Activated CD4-positive, alpha-beta T cell treated with anti-CD3 and anti-CD28 coated beads for 36 hours (primary cell): ENCODE measurements around the gene CDH23. TPM values are rescaled to one million over a fixed set of nuclear protein-coding genes. Genes with fewer than 3 reads are reported as not detected.

Experiments
- ATAC-seq: fragments of 200-7000 bp; cut with Tn5 transposase; one replicate; pipeline ENCODE4 v1.10.0; 2021; ENCODE audit warnings: mild to moderate bottlenecking, moderate library complexity
- CTCF ChIA-PET: fragments of 350-600 bp; sonication (Branson Sonifier 250); formaldehyde crosslinking; loops from one replicate; lab custom pipeline; 2021; ENCODE audit warnings: antibody characterized with exemption; lab: Charles Lee
- POLR2A ChIA-PET: fragments of 350-600 bp; sonication (Branson Sonifier 250); formaldehyde crosslinking; loops from one replicate; lab custom pipeline; 2021; ENCODE audit warnings: antibody characterized with exemption, inconsistent platforms; lab: Charles Lee
- DNase-seq: peaks from one replicate; pipeline ENCODE4 v3.0.0-alpha.2; 2020
- H3K27ac Mint-ChIP-seq: one replicate; pipeline ENCODE4 v1.8.0; 2021; ENCODE audit warnings: mixed read lengths
- H3K27me3 Mint-ChIP-seq: one replicate; pipeline ENCODE4 v1.8.0; 2021; ENCODE audit warnings: mixed read lengths
- H3K36me3 Mint-ChIP-seq: one replicate; pipeline ENCODE4 v1.8.0; 2021; ENCODE audit warnings: low read depth, mixed read lengths
- H3K4me1 Mint-ChIP-seq: one replicate; pipeline ENCODE4 v1.8.0; 2021; ENCODE audit warnings: mixed read lengths
- H3K4me3 Mint-ChIP-seq: one replicate; pipeline ENCODE4 v1.8.0; 2021; ENCODE audit warnings: mild to moderate bottlenecking, moderate library complexity, mixed read lengths
- H3K9me3 Mint-ChIP-seq: one replicate; pipeline ENCODE4 v1.8.0; 2021; ENCODE audit warnings: low read depth, mixed read lengths
- intact Hi-C, 2 experiments: fragments of 100-400 bp; cut with DNase I in 1 of 2; cut with micrococcal nuclease in 1 of 2; formaldehyde crosslinking; loops; one replicate each; pipeline versions ENCODE4 v1.14.2 to v1.15.1; 2022 to 2024; cut with DNase I, micrococcal nuclease
- total RNA-seq, 2 experiments: library from RNA; stranded (reverse); gene quantifications; one replicate each; pipeline ENCODE4 v1.2.3, GENCODE V29; 2021

The CDH23 gene
- total RNA-seq, 2 experiments from 2014 or later = 1.5 to 1.6 TPM

DNA sequence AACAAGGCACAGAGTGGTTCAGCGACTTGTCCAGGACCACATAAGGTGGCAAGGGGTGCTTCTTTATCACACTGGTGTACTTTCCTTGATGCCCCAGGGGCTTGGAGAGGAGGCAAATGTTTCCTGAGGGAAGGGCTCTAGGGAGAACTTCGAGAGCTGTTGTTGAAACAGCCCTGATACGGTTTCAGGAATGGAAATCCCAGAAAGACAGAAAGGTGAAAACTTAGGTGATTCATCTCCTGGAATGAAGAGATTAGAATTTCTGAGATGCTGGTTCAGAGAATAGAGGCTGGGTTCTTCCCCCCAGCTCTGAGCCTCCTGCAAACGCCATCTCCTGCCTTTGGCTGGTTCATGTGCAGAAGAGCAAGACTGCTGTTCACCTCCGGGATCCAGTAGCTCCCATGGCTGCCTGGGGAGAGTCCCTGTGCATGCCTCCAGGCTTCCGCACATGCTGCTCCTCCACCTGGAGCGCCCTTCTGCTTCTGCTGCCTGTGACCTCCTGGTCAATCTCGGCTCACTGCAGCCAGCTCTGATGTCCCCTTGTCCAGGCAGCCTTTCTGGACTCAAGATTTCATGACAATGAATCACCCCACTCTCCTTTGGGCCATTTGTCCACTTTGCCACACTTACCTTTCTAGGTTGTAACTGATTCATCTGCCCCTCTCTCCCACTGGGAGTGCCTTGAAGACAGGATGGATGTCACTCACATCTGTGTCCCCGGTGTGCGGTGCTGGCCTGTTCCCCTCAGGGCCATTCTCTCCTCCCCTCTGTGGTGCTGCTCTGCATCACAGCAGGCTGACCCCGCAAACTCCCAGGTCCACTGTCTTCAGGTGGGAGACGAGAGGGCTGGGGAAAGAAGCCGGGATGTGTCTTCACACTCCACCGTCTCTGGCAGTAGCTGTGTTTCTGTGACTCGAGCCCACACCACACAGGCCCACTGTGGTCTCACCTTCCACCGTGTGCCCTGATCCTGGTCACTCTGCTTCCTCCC, 3.6 kb upstream of the CDH23 start:
- Mint-ChIP-seq H3K27me3 (peaks cover 29% of the 10 kb centered on the region), H3K27ac (no peak overlapping the region), H3K9me3 (no peaks in the 10 kb centered on the region), H3K4me3 (no peak overlapping the region), H3K36me3 (no peaks in the 10 kb centered on the region), H3K4me1 (peaks cover 7% of the 10 kb centered on the region)
- intact Hi-C loops = no loop called here
- ATAC-seq (no peak), DNase-seq (no peak)
- POLR2A ChIA-PET = no interaction called here
- CTCF ChIA-PET = interaction anchor here (0.7 to 2.0 kb wide), 3 partner anchors 9 to 119 kb away, joined by 3 to 8 read pairs (median 4); no protein-coding TSS in a partner anchor

DNA sequence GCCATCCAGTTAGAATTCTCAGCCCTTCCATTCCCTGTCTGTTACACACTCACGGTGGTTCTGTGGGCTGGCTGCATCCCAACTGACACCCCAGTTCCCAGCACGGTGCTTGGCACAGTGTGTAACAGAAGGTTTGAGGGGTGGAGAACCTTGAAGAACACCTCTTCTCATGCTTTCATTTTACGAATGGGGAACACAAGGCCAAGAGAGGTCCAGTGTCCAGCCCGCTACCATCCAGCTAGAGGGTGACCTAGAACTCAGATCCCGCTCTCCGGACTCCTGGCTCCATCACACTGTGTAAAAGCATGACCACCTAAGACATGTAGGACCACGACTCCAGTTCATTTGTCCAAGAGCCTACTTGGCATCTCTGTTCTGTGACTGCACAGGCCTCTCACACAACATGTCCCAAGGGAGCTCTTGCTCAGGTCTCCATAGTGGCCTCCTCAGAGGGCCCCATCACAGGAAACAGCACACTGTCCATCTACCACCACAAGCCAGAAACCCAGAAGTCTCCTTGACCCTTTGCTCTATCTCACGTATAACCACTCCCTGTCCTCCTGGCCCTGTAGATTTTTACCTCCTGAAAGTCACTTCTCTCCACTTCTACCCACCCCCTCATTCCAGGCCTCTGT, 2.8 kb upstream of the CDH23 start:
- H3K4me1 Mint-ChIP-seq = peaks cover 8% of the 10 kb centered on the region
- ATAC-seq (no peak), DNase-seq (no peak)
- no peaks in the 10 kb centered on the region for H3K36me3 Mint-ChIP-seq
- ChIA-PET CTCF (interaction anchor here (0.7 kb wide), 1 partner anchor 10 kb away, joined by 4 read pairs; no protein-coding TSS in a partner anchor), POLR2A (no interaction called here)
- no peak overlapping the region for H3K27ac Mint-ChIP-seq
- H3K9me3 Mint-ChIP-seq = no peaks in the 10 kb centered on the region
- H3K4me3 Mint-ChIP-seq = no peak overlapping the region
- intact Hi-C loops = no loop called here
- peaks cover 38% of the 10 kb centered on the region for H3K27me3 Mint-ChIP-seq

DNA sequence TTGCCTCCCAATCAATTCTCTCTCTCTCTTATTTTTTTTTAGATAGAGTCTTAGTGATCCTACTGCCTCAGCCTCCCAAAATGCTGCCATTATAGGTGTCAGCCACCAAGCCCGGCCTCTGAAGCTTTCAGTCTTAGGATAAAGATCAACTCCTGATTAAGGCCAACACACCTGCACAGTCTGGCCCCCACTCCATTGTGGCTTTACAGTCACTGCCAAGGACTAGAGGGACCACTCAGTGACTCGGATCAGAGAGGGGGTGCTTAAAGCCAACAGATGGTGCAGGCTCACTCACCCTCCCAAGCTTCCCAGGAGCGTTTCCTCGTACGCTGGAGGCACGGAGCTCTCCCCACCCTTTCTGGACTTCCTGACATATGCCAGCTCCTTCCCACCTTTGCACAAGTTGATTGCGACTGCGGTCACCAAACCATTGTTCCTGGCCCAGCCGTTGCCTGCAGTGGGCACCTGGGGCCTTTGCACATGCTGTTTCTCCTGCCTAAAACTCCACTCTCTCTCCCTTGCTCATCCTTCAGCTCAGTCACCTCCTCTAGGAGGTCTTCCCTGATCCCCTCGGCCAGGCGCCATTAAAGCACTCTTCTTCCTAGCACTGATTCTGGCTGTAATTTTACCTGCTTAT, 1.7 kb upstream of the CDH23 start:
- H3K36me3 Mint-ChIP-seq = no peaks in the 10 kb centered on the region
- H3K27ac Mint-ChIP-seq = no peak overlapping the region
- peaks cover 8% of the 10 kb centered on the region for H3K4me1 Mint-ChIP-seq
- no peaks in the 10 kb centered on the region for H3K9me3 Mint-ChIP-seq
- ATAC-seq = no peak
- intact Hi-C loops = loop anchor here in 1 of 2 experiments (5.0 kb wide), 3 partner anchors 177 to 417 kb away; no protein-coding TSS in a partner anchor
- DNase-seq = no peak
- H3K4me3 Mint-ChIP-seq = no peak overlapping the region
- ChIA-PET POLR2A (no interaction called here), CTCF (interaction anchor here (0.7 to 4.5 kb wide), 10 partner anchors 10 to 448 kb away, joined by 3 to 37 read pairs (median 4); no protein-coding TSS in a partner anchor)
- peaks cover 47% of the 10 kb centered on the region for H3K27me3 Mint-ChIP-seq

DNA sequence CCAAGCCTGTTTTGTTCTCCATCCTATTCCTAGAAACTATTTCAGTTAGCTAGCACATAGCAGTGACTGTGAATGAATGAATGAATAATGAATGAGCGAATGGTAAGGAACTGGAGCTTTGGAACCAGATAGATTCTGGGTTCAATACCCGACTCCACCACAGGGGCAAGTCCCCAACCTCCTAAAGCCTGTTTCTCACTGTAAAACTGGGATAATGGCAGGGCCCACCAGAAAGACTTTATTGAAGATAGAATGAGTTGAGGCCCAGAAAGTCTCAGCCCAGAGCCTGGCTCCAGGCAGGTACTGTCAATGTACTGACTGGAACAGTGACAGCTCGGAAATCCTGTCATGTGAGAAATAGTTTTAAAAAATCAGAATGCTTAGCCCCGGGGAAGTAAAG, 1.1 kb upstream of the CDH23 start:
- peaks cover 51% of the 10 kb centered on the region for H3K27me3 Mint-ChIP-seq
- intact Hi-C loops = loop anchor here (1.0 to 5.0 kb wide), 6 partner anchors 175 to 417 kb away; no protein-coding TSS in a partner anchor
- ChIA-PET POLR2A (no interaction called here), CTCF (interaction anchor here (0.7 to 4.5 kb wide), 12 partner anchors 11 to 447 kb away, joined by 3 to 37 read pairs (median 4); no protein-coding TSS in a partner anchor)
- no peak overlapping the region for H3K27ac Mint-ChIP-seq
- H3K36me3 Mint-ChIP-seq = no peaks in the 10 kb centered on the region
- DNase-seq (no peak), ATAC-seq (no peak)
- H3K4me3 Mint-ChIP-seq = no peak overlapping the region
- no peaks in the 10 kb centered on the region for H3K9me3 Mint-ChIP-seq
- H3K4me1 Mint-ChIP-seq = peaks cover 8% of the 10 kb centered on the region

DNA sequence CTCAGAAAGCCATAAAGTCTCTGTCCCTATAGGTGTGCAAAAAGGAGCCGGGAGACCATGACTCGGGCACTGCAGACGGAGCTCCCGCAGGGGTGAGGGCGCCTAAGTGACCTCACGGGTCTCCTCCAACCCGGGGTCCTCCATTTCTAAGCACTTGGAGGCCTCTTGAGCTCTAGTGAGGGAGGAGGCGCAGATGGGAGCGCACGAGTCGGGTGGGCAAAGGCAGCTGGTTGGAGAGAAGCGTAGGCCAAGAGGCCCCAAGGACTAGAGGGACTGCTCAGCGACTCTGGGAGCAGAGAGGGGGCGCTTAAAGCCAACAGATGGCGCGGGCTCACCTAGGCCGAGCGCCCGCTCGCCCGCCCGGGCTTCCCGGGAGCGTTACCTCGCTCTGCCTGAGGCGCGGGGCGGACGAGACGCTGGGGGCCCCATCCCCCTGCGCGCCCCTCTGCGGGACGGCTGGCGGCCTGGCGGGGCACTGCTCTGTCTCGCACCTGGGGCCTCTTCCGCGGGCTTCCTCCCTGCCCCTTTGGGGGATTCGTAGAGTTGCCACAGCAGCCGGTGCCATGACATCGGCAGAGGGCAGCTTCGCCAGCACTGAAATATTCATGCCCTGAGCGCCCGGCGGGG, 523 bp upstream of the CDH23 start:
- no peaks in the 10 kb centered on the region for H3K36me3 Mint-ChIP-seq
- CTCF ChIA-PET = interaction anchor here (0.6 to 4.5 kb wide), 14 partner anchors 12 to 1378 kb away, joined by 3 to 37 read pairs (median 3); no protein-coding TSS in a partner anchor
- intact Hi-C loops = loop anchor here (1.0 to 5.0 kb wide), 6 partner anchors 174 to 416 kb away; no protein-coding TSS in a partner anchor
- peak; percentile 67 for DNase-seq
- peak; percentile 88 for ATAC-seq
- POLR2A ChIA-PET = no interaction called here
- H3K27me3 Mint-ChIP-seq = peaks cover 51% of the 10 kb centered on the region
- H3K4me1 Mint-ChIP-seq = peaks cover 8% of the 10 kb centered on the region
- no peaks in the 10 kb centered on the region for H3K9me3 Mint-ChIP-seq
- H3K27ac Mint-ChIP-seq = no peak overlapping the region
- H3K4me3 Mint-ChIP-seq = no peak overlapping the region

DNA sequence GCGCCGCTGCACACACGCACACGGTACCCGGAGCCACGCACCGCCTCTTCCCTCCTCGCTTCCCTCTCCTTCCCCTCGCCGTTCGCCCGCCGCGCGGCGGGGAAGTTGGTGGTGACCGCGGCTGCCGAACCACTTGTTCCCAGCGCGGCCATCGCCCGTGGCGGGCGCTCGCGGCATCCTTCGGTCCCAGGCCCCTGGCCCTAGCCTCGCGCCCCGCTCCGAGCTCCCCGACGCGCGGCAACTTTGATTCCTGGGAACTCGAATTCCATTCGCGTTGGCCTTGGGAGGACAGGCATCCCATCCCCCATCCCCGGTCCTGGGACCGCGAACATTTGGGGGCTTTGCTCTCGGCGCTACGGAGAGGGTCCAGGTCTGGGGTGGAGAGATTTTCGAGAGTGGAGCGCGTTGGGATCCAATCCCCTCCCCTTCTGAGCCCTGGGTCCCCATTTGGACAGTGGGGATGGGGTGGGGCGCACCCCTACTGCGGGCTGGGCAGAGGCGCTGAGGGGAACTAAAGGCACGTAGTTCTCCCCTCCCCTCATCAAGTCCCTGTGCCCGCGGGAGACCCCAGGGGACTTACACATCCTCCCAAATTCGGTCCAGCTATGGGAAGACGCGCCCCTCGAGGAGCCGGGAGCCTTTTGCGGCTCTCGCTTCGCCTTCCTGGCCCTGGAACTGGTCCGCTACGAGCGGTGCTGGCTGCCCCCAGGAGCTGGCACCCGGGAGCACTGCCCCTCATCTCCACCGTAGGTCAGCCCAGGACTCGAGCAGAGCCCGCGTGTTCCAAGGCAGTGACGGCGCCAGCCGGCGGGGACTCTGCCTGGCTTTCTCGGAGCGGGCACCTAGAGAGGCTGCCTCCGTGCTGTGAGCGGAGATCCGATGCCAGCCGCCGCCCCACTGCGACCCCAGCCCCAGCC, 834 bp downstream of the CDH23 start:
- H3K9me3 Mint-ChIP-seq = no peaks in the 10 kb centered on the region

DNA sequence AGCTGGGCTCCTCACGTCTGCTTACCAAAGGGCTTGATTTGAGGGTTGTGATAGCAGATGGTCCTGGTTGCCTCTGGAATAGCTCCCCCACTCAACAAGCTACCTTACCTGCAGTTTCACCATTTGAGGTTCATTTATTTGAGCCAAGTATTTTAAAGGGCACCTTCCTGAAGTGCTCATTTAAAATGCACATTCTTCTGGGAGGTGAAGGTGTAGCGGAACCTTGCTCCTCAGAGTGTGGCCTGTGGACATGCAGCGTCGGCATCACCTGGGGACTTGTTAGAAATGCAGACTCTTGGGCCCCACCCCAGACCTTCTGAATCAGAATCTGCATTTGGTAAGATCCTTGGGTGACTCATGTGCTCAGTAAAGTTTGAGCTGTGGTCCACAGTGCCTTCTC, 2.3 kb downstream of the CDH23 start:
- intact Hi-C loops = loop anchor here in 1 of 2 experiments (5.0 kb wide), 3 partner anchors 173 to 413 kb away; no protein-coding TSS in a partner anchor
- Mint-ChIP-seq H3K4me1 (peaks cover 8% of the 10 kb centered on the region), H3K27ac (no peak overlapping the region), H3K4me3 (no peak overlapping the region), H3K27me3 (peaks cover 44% of the 10 kb centered on the region), H3K9me3 (no peaks in the 10 kb centered on the region), H3K36me3 (no peaks in the 10 kb centered on the region)
- ATAC-seq = no peak
- ChIA-PET POLR2A (interaction anchor here (0.7 kb wide), 1 partner anchor 25 kb away, joined by 3 read pairs; no protein-coding TSS in a partner anchor), CTCF (interaction anchor here (0.8 to 4.5 kb wide), 5 partner anchors 10 to 183 kb away, joined by 3 to 37 read pairs (median 4); no protein-coding TSS in a partner anchor)
- no peak for DNase-seq

More for the DNA sequence above, 834 bp downstream of the CDH23 start:
- ChIA-PET POLR2A (interaction anchor here (0.5 to 0.6 kb wide), 3 partner anchors 19 to 346 kb away, joined by 3 read pairs; no protein-coding TSS in a partner anchor), CTCF (interaction anchor here (0.7 to 4.5 kb wide), 5 partner anchors 9 to 398 kb away, joined by 3 to 37 read pairs (median 3); no protein-coding TSS in a partner anchor)
- H3K27me3 Mint-ChIP-seq = peaks cover 49% of the 10 kb centered on the region
- H3K4me3 Mint-ChIP-seq = peak overlapping the region; percentile 45
- DNase-seq = no peak
- intact Hi-C loops = loop anchor here in 1 of 2 experiments (5.0 kb wide), 3 partner anchors 175 to 415 kb away; no protein-coding TSS in a partner anchor
- no peaks in the 10 kb centered on the region for H3K36me3 Mint-ChIP-seq
- no peak for ATAC-seq
- H3K4me1 Mint-ChIP-seq = peaks cover 8% of the 10 kb centered on the region
- no peak overlapping the region for H3K27ac Mint-ChIP-seq

DNA sequence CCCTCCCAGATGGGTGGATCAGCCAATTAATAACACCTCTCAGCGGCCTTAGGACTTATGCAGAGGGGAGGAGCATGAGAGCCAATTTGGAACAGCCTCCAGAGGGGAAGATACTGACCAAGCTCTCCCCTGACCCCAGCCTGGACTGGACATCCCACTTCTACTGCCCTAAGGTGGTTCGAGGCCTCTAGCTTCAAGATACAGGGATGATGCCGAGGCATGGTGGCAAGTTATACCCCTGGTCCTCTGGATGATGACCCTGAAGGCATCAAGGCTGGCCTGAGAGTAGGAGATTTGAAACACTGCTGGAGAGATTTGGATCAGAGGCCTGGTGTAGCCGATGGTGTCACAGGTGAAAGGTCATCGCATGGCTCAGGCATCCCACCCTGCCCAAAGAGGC, 3.2 kb downstream of the CDH23 start:
- no peaks in the 10 kb centered on the region for H3K36me3 Mint-ChIP-seq
- intact Hi-C loops = loop anchor here in 1 of 2 experiments (5.0 kb wide), 3 partner anchors 172 to 412 kb away; no protein-coding TSS in a partner anchor
- ATAC-seq (no peak), DNase-seq (no peak)
- CTCF ChIA-PET = interaction anchor here (0.7 to 1.2 kb wide), 2 partner anchors 9 to 19 kb away, joined by 3 read pairs; no protein-coding TSS in a partner anchor
- no peak overlapping the region for H3K27ac Mint-ChIP-seq
- POLR2A ChIA-PET = no interaction called here
- H3K27me3 Mint-ChIP-seq = peaks cover 42% of the 10 kb centered on the region
- no peak overlapping the region for H3K4me3 Mint-ChIP-seq
- peaks cover 8% of the 10 kb centered on the region for H3K4me1 Mint-ChIP-seq
- H3K9me3 Mint-ChIP-seq = no peaks in the 10 kb centered on the region

DNA sequence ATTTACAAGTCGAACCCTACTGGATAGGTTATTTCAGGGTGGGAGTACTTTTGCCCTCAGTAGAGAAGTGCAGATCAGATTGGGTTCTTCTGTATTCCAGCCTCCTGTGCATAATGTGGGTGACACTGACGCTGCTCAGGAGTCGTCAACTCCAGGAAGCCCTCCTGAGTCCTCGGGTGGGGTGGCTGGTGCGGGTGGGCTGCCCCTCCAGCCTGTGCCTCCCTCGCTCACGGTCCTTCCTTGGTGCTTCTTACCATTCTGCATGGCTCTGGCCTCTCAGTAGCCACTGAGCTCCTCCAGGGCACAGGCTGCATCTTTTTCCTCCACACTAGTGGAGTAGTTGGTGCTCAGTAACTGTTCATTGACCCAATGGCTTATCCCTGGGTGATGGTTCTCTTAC, 4.3 kb downstream of the CDH23 start:
- DNase-seq = no peak
- ChIA-PET POLR2A (no interaction called here), CTCF (no interaction called here)
- intact Hi-C loops = no loop called here
- ATAC-seq = no peak
- Mint-ChIP-seq H3K36me3 (no peaks in the 10 kb centered on the region), H3K27ac (no peak overlapping the region), H3K4me3 (no peak overlapping the region), H3K9me3 (no peaks in the 10 kb centered on the region), H3K27me3 (peaks cover 32% of the 10 kb centered on the region), H3K4me1 (peaks cover 8% of the 10 kb centered on the region)
